GM10248 (cell line): ENCODE data around the gene SCAMP5.

ENCODE experiments used
- CTCF ChIA-PET: fragments of 300-600 bp; sonication (Branson Sonifier 250); formaldehyde crosslinking; extraction: SDS; loops from one replicate; lab custom pipeline; 2021; ENCODE audit warnings: antibody characterized with exemption; lab: Yijun Ruan, JAX
- POLR2A ChIA-PET: fragments of 350-650 bp; sonication (Branson Sonifier 250); formaldehyde crosslinking; extraction: SDS; loops from one replicate; lab custom pipeline; 2020; ENCODE audit warnings: antibody characterized with exemption; lab: Yijun Ruan, JAX
- DNase-seq: peaks from one replicate; pipeline ENCODE4 v3.0.0; 2012; ENCODE audit errors: extremely low spot score
- TF ChIP-seq, protein P1 (sequence below): IDR thresholded peaks from 2 replicates; pipeline ENCODE4 v1.5.1; 2012; ENCODE audit warnings: mild to moderate bottlenecking, low read depth; ENCODE audit errors: extremely low read depth, missing control alignments, control extremely low read depth

SCAMP5 gene

GRCh38 chr15:74997141-74997540 lies 1.8 kb downstream of the SCAMP5 start:
- ChIA-PET CTCF (no interaction called here), POLR2A (no interaction called here)
- TF ChIP-seq, protein P1, sequence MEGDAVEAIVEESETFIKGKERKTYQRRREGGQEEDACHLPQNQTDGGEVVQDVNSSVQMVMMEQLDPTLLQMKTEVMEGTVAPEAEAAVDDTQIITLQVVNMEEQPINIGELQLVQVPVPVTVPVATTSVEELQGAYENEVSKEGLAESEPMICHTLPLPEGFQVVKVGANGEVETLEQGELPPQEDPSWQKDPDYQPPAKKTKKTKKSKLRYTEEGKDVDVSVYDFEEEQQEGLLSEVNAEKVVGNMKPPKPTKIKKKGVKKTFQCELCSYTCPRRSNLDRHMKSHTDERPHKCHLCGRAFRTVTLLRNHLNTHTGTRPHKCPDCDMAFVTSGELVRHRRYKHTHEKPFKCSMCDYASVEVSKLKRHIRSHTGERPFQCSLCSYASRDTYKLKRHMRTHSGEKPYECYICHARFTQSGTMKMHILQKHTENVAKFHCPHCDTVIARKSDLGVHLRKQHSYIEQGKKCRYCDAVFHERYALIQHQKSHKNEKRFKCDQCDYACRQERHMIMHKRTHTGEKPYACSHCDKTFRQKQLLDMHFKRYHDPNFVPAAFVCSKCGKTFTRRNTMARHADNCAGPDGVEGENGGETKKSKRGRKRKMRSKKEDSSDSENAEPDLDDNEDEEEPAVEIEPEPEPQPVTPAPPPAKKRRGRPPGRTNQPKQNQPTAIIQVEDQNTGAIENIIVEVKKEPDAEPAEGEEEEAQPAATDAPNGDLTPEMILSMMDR: no peak
- DNase-seq: no peak

DNA sequence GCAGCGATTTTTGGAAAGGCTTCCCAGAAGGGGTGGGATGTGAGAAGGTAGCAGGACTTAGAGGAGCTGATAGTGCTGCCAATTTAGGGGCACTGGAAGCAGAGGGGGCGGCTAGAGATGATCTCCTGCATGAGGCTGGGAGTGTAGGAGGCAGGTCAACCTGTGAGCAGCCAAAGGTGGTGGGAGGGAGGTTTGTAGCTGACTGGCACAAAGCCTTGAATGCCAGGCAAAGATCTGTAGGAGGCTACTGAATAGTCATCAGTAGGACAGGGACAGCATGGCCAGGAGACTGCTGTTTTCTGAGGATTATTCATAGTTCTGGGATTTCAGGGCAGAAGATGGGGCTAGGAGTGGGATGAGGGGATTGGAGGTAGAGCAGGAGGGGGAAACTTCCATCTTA lies 2.2 kb downstream of the SCAMP5 start:
- POLR2A ChIA-PET: no interaction called here
- CTCF ChIA-PET: no interaction called here
- TF ChIP-seq, protein P1: no peak
- no peak for DNase-seq

GRCh38 chr15:75001310-75001709 lies 5.9 kb downstream of the SCAMP5 start:
- ChIA-PET CTCF (interaction anchor here (1.3 kb wide), 1 partner anchor 200 kb away, joined by 4 read pairs; the partner anchor contains the start of gene C15orf39), POLR2A (no interaction called here)
- DNase-seq: no peak
- TF ChIP-seq, protein P1: no peak

DNA sequence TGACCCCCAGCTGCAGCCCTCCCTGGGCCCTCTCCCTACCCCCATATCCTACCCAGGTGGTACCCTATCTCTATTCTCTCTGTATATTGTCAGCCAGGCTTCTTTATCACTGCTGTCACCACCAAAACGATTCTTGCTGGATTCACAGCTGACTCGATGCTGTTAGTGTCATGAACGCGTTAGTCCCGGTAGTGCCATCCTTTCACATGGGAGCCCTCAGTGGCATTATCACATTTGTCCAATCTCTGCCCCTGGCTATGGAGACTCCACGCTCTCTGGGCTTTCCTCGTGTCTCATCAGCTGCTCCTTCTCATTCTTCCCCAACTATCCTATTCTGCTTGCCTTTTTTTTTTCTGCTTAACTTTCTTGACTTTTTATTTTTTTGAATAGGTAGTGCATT lies 7.0 kb downstream of the SCAMP5 start:
- no peak for DNase-seq
- ChIA-PET POLR2A (no interaction called here), CTCF (interaction anchor here (1.3 kb wide), 1 partner anchor 199 kb away, joined by 4 read pairs; the partner anchor contains the start of gene C15orf39)
- TF ChIP-seq, protein P1: no peak

- ChIA-PET CTCF (interaction anchor here (0.8 to 1.2 kb wide), 2 partner anchors 17 to 38 kb away, joined by 3 read pairs; no protein-coding TSS in a partner anchor), POLR2A (no interaction called here)
- TF ChIP-seq, protein P1: no peak
- DNase-seq: no peak
Observed at GRCh38 chr15:75007216-75007615, 11.9 kb downstream of the SCAMP5 start.

DNA sequence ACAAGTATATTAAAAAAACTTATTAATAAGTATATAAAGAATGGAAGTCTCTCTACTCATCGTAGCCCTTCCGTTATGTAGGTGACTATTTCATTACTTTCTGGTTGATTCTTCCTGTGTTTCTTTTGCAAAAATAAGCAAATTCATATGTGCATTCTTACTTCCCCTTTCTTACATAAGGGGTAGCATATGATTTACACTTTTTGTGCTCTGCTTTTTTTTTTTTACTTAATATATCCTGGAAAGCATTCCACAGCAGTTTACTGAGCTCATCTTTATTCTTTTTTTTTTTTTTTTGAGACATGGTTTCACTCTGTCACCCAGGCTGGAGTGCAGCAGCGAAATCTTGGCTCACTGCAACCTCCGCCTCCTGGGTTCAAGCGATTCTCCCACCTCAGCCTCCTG lies 12.9 kb downstream of the SCAMP5 start:
- TF ChIP-seq, protein P1: no peak
- ChIA-PET POLR2A (interaction anchor here (0.6 to 0.7 kb wide), 2 partner anchors 57 to 556 kb away, joined by 4 to 5 read pairs; no protein-coding TSS in a partner anchor), CTCF (interaction anchor here (0.8 to 0.9 kb wide), 2 partner anchors 8 to 37 kb away, joined by 3 to 4 read pairs; no protein-coding TSS in a partner anchor)
- no peak for DNase-seq
